Lung (tissue), 12 donors: ENCODE data around the gene ANKRD33B. TPM values are rescaled to one million over a fixed set of nuclear protein-coding genes. Genes with fewer than 3 reads are reported as not detected.
"Not testable (repeated sequence)": the region's sequence is repeated elsewhere in the genome, so short reads cannot be mapped to it uniquely, and the experiment has no call there.

Experiments
- ATAC-seq: fragments of 200-7000 bp; cut with Tn5 transposase; one replicate; pipeline ENCODE4 v1.9.1; 2020; ENCODE audit warnings: moderate number of reproducible peaks; ENCODE audit not compliant: insufficient read depth, low FRiP score
- DNase-seq, 3 donors: peaks; one replicate each; pipeline ENCODE4 v3.0.0-alpha.2; 2013 to 2017
- H3K27ac ChIP-seq, 2 donors: one replicate each; pipeline ENCODE4 v1.5.1; 2013; ENCODE audit warnings: mild to moderate bottlenecking in 2 of 2, moderate library complexity in 2 of 2, control low read depth in 1 of 2, inconsistent platforms in 1 of 2, low read depth in 1 of 2, low read length in 1 of 2
- H3K27me3 ChIP-seq, 3 donors: one replicate each; pipeline ENCODE4 v1.5.1; 2013; ENCODE audit warnings: low read length in 2 of 3; ENCODE audit not compliant: control insufficient read depth in 3 of 3, insufficient read depth in 3 of 3
- H3K36me3 ChIP-seq, 4 donors: one replicate each; pipeline ENCODE4 v1.5.1; 2013; ENCODE audit warnings: low read length in 4 of 4, mild to moderate bottlenecking in 1 of 4, moderate library complexity in 1 of 4; ENCODE audit not compliant: control insufficient read depth in 4 of 4, insufficient read depth in 4 of 4
- H3K4me1 ChIP-seq, 5 donors: one replicate each; pipeline ENCODE4 v1.5.1; 2013; ENCODE audit warnings: low read length in 5 of 5, mild to moderate bottlenecking in 2 of 5, moderate library complexity in 1 of 5; ENCODE audit not compliant: control insufficient read depth in 5 of 5, insufficient read depth in 5 of 5
- H3K4me3 ChIP-seq: one replicate; pipeline ENCODE4 v1.5.1; 2013; ENCODE audit warnings: mild to moderate bottlenecking, control low read depth, moderate library complexity
- H3K9ac ChIP-seq, 2 donors: one replicate each; pipeline ENCODE4 v1.5.1; 2013; ENCODE audit warnings: low read length in 2 of 2, control low read depth in 1 of 2; ENCODE audit not compliant: insufficient read depth in 1 of 2
- H3K9me3 ChIP-seq, 4 donors: one replicate each; pipeline ENCODE4 v1.5.1; 2013; ENCODE audit warnings: low read length in 3 of 4, mild to moderate bottlenecking in 1 of 4, moderate library complexity in 1 of 4; ENCODE audit not compliant: control insufficient read depth in 4 of 4, insufficient read depth in 3 of 4
- WGBS, 2 donors: extraction: QIAGEN DNeasy Blood & Tissue Kit; methylation state at CpG; one replicate each; pipeline ENCODE4 v1.1.7; 2013; 5-methylcytosine and 5-hydroxymethylcytosine counted together
- polyA plus RNA-seq, 2 donors: library from polyadenylated mRNA; stranded (reverse); fragments of 200-250 nt; gene quantifications; one replicate each; pipeline ENCODE4 v1.2.1, GENCODE V29; 2013
- total RNA-seq, 2 donors: library from RNA; depleted of rRNA in 1 of 2; stranded (reverse); fragments of >200 nt in 1 of 2; gene quantifications; one replicate each; pipeline ENCODE4 v1.2.1, GENCODE V29; 2014 to 2021
- TF ChIP-seq, protein P1 (sequence below): IDR thresholded peaks from 2 replicates; pipeline ENCODE4 v1.5.1; 2012; ENCODE audit warnings: mild to moderate bottlenecking; ENCODE audit errors: control extremely low read depth, extremely low read depth
- donor health status: control.
- donor health status: control.
- donor health status: Bipolar disorder and iron deficiency.
- donor health status: healthy.
- donor health status: DM: yes; HTN: yes; CAD: no.

Gene ANKRD33B
- total and polyA plus RNA-seq, 4 donors: 1.0 to 6.3 (median 2.1) TPM

DNA sequence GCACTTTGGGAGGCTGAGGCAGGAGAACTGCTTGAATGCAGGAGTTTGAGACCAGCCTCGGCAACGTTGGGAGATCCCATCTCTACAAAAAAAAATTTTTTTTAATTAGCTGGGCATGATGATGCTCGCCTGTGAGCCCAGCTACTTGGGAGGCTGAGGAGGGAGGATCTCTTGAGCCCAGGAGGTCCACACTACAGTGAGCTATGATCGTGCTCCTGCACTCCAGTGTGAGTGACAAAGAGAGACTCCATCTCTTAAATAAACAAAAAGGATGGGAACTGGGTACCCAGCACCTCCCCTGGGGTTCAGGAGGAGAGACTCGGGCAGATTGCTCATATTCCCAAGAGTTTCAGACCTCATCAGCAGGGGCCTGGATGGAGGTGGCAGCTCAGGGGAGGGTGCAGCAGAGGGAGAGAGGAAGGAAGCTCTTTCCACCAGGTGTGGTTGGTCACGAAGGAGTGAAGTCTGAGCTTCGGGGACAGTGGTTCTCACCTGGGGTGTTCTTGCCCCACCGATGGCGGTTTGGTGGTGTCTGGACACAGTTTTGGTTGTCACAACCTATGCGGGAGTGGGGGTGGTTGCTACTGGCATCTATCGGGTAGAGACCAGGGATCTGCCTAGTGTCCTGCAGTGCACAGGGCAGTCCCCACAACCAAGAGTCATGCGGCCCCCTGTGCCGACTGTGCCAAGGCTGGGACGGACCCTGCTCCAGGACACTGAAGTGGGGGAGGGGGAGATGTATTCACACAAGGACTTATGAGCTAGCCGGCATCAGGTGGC is 72.7 kb downstream of the ANKRD33B start:
- Histone ChIP-seq H3K36me3 (no peaks in the 10 kb centered on the region), H3K4me3 (no peak overlapping the region), H3K9ac (no peak overlapping the region), H3K27me3 (peaks cover 0 to 38% (median 6%) of the 10 kb centered on the region in 3 donors), H3K27ac (no peak overlapping the region), H3K9me3 (peaks cover 0 to 3% (median 1%) of the 10 kb centered on the region in 4 donors), H3K4me1 (no peaks in the 10 kb centered on the region)
- DNase-seq (no peak), ATAC-seq (no peak)
- 70 to 83% methylated on average over 15 of the region's 15 CpGs for WGBS, 2 donors
- TF ChIP-seq, protein P1, sequence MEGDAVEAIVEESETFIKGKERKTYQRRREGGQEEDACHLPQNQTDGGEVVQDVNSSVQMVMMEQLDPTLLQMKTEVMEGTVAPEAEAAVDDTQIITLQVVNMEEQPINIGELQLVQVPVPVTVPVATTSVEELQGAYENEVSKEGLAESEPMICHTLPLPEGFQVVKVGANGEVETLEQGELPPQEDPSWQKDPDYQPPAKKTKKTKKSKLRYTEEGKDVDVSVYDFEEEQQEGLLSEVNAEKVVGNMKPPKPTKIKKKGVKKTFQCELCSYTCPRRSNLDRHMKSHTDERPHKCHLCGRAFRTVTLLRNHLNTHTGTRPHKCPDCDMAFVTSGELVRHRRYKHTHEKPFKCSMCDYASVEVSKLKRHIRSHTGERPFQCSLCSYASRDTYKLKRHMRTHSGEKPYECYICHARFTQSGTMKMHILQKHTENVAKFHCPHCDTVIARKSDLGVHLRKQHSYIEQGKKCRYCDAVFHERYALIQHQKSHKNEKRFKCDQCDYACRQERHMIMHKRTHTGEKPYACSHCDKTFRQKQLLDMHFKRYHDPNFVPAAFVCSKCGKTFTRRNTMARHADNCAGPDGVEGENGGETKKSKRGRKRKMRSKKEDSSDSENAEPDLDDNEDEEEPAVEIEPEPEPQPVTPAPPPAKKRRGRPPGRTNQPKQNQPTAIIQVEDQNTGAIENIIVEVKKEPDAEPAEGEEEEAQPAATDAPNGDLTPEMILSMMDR: no peak

DNA sequence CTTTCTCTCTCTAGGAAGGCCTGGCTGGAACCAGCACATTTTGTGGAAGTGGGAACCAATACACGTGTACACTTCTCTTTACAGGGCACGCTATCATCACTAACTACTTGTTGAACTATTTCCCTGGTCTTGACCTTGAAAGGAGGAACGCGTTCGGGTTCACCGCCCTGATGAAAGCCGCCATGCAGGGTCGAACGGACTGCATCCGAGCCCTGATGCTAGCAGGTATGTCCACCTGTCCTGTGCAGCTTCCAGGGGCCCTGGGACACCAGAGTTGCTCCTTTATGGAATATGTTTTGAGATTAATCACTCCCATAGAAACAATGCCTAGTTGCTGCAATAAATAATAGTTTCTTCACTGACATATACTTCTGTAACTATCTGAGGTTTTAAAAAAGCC is 74.1 kb downstream of the ANKRD33B start:
- H3K27me3 ChIP-seq: peaks cover 0 to 38% (median 6%) of the 10 kb centered on the region in 3 donors
- no peak overlapping the region for H3K27ac ChIP-seq
- no peaks in the 10 kb centered on the region for H3K36me3 ChIP-seq
- H3K4me3 ChIP-seq: no peak overlapping the region
- 58 to 80% methylated on average over 10 of the region's 10 CpGs for WGBS, 2 donors
- DNase-seq: no peak
- no peaks in the 10 kb centered on the region for H3K4me1 ChIP-seq
- TF ChIP-seq, protein P1: no peak
- ATAC-seq: no peak
- H3K9ac ChIP-seq: no peak overlapping the region
- peaks cover 0 to 3% (median 1%) of the 10 kb centered on the region in 4 donors for H3K9me3 ChIP-seq

DNA sequence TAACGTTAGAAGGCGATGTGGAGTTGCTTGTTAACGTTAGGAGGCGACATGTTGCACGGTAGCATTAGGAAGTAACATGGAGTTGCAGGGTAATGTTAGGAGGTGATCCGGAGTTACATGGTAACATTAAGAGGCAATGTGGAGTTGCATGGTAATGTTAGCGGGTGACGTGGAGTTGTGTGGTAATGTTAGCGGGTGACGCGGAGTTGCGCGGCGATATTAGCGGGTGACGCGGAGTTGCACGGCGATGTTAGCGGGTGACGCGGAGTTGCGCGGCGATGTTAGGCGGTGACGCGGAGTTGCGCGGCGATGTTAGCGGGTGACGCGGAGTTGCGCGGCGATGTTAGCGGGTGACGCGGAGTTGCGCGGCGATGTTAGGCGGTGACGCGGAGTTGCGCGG is 74.9 kb downstream of the ANKRD33B start:
- not testable (repeated sequence) for H3K9me3 ChIP-seq, ATAC-seq, H3K4me1 ChIP-seq, DNase-seq, H3K36me3 ChIP-seq, H3K4me3 ChIP-seq, H3K9ac ChIP-seq, H3K27ac ChIP-seq
- H3K27me3 ChIP-seq: peaks cover 0 to 38% (median 6%) of the 10 kb centered on the region in 3 donors
- 67 to 94% methylated on average over 15 to 33 of the region's 48 CpGs for WGBS, 2 donors

DNA sequence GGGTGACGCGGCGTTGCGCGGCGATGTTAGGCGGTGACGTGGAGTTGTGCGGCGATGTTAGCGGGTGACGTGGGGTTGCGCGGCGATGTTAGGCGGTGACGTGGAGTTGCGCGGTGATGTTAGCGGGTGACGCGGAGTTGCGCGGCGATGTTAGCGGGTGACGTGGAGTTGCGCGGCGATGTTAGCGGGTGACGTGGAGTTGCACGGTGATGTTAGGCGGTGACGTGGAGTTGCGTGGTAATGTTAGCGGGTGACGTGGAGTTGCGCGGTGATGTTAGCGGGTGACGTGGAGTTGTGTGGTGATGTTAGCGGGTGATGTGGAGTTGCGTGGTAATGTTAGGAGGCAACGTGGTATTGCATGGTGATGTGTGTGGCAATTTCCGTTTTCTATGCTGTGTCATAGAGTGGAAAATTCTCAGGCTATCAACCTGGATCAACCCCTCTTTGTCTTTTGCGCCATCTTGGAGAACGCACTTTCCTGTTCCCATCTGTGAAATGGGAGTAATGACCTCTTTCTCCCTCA is 76.0 kb downstream of the ANKRD33B start:
- Histone ChIP-seq H3K9ac (no peak overlapping the region), H3K4me1 (no peaks in the 10 kb centered on the region), H3K9me3 (peaks cover 0 to 3% (median 1%) of the 10 kb centered on the region in 4 donors), H3K4me3 (no peak overlapping the region), H3K36me3 (no peaks in the 10 kb centered on the region), H3K27me3 (peaks cover 0 to 38% (median 6%) of the 10 kb centered on the region in 3 donors), H3K27ac (no peak overlapping the region)
- ATAC-seq (no peak), DNase-seq (no peak)
- 84 to 94% methylated on average over 14 of the region's 48 CpGs for WGBS, 2 donors
- TF ChIP-seq, protein P1: no peak
